Measurements from ENCODE around the gene INSM1. TPM values are rescaled to one million over a fixed set of nuclear protein-coding genes. Genes with fewer than 3 reads are reported as not detected.

The INSM1 gene
- polyA plus RNA-seq, 1 of the 3 experiments (the other 2 are of a cell fraction), result not detected

- WGBS (ENCODE audit: low lambda C conversion rate), result 72% methylated on average over 12 of the region's 12 CpGs
- no peaks in the 10 kb centered on the region for H3K27me3 ChIP-seq (ENCODE audit: insufficient read depth)
Observed at GRCh38 chr20:20395087-20395486, 27.2 kb downstream of the INSM1 start.

More at GRCh38 chr20:20395087-20395486, 27.2 kb downstream of the INSM1 start:
- Histone ChIP-seq H3K27ac (ENCODE audit: low read depth in 2 of 2, low read length in 1 of 2) (no peak overlapping the region), H3K9me2 (no peaks in the 10 kb centered on the region), H3K9ac (no peak overlapping the region), H4K20me1 (ENCODE audit: insufficient read depth) (no peaks in the 10 kb centered on the region), H3K4me2 (no peak overlapping the region), H3K4me3 (ENCODE audit: low read depth in 2 of 2, low read length in 1 of 2) (no peak overlapping the region), H3K9me3 (no peaks in the 10 kb centered on the region), H3K36me3 (replicated peaks in 1 of 2; ENCODE audit: control insufficient read depth in 1 of 2, insufficient read depth in 2 of 2, low read length in 1 of 2) (no peaks in the 10 kb centered on the region), H3K4me1 (ENCODE audit: control insufficient read depth in 1 of 2, insufficient read depth in 2 of 2, low read depth in 1 of 2, low read length in 1 of 2) (no peaks in the 10 kb centered on the region), H2AFZ (ENCODE audit: low read depth) (no peak overlapping the region), H3K79me2 (ENCODE audit: insufficient read depth) (no peaks in the 10 kb centered on the region), H3F3A (replicated peaks; ENCODE audit: insufficient read depth) (no peaks in the 10 kb centered on the region)
- DNase-seq, result no peak
- ChIA-PET POLR2A (no interaction called here), CTCF (interaction anchor here (0.5 to 1.0 kb wide), 2 partner anchors 25 to 34 kb away, joined by 3 read pairs; no protein-coding TSS in a partner anchor)
- TF ChIP-seq PBX3 (IDR thresholded peaks at IDR 0.05), result no peak
- no peak for TF ChIP-seq FOXM1 (IDR thresholded peaks at IDR 0.05; ENCODE audit: low read depth)
- TF ChIP-seq USF2 (IDR thresholded peaks at IDR 0.05; ENCODE audit: borderline replicate concordance, low read depth, low read length), result no peak
- no peak for TF ChIP-seq TCF12 (IDR thresholded peaks at IDR 0.05)
- TF ChIP-seq EZH2phosphoT487 (IDR thresholded peaks at IDR 0.05; ENCODE audit: borderline replicate concordance, low read depth), result no peak
- no peak for TF ChIP-seq GABPA (IDR thresholded peaks at IDR 0.05; ENCODE audit: low read depth)
- TF ChIP-seq RAD21 (IDR thresholded peaks at IDR 0.05; ENCODE audit: low read length), result no peak
- TF ChIP-seq, protein P1, sequence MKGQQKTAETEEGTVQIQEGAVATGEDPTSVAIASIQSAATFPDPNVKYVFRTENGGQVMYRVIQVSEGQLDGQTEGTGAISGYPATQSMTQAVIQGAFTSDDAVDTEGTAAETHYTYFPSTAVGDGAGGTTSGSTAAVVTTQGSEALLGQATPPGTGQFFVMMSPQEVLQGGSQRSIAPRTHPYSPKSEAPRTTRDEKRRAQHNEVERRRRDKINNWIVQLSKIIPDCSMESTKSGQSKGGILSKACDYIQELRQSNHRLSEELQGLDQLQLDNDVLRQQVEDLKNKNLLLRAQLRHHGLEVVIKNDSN (IDR thresholded peaks at IDR 0.05; ENCODE audit: borderline replicate concordance, low read depth), result no peak
- TF ChIP-seq FOSL2 (IDR thresholded peaks at IDR 0.05; ENCODE audit: borderline replicate concordance, low read depth), result no peak
- TF ChIP-seq, protein P2, sequence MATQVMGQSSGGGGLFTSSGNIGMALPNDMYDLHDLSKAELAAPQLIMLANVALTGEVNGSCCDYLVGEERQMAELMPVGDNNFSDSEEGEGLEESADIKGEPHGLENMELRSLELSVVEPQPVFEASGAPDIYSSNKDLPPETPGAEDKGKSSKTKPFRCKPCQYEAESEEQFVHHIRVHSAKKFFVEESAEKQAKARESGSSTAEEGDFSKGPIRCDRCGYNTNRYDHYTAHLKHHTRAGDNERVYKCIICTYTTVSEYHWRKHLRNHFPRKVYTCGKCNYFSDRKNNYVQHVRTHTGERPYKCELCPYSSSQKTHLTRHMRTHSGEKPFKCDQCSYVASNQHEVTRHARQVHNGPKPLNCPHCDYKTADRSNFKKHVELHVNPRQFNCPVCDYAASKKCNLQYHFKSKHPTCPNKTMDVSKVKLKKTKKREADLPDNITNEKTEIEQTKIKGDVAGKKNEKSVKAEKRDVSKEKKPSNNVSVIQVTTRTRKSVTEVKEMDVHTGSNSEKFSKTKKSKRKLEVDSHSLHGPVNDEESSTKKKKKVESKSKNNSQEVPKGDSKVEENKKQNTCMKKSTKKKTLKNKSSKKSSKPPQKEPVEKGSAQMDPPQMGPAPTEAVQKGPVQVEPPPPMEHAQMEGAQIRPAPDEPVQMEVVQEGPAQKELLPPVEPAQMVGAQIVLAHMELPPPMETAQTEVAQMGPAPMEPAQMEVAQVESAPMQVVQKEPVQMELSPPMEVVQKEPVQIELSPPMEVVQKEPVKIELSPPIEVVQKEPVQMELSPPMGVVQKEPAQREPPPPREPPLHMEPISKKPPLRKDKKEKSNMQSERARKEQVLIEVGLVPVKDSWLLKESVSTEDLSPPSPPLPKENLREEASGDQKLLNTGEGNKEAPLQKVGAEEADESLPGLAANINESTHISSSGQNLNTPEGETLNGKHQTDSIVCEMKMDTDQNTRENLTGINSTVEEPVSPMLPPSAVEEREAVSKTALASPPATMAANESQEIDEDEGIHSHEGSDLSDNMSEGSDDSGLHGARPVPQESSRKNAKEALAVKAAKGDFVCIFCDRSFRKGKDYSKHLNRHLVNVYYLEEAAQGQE (IDR thresholded peaks at IDR 0.05; ENCODE audit: low read depth, low read length), result no peak
- TF ChIP-seq, protein P3, sequence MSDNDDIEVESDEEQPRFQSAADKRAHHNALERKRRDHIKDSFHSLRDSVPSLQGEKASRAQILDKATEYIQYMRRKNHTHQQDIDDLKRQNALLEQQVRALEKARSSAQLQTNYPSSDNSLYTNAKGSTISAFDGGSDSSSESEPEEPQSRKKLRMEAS (IDR thresholded peaks at IDR 0.05; ENCODE audit: low read depth), result no peak
- TF ChIP-seq YY1 (IDR thresholded peaks at IDR 0.05; ENCODE audit: low read depth), result no peak
- no peak for TF ChIP-seq CTCF (IDR thresholded peaks at IDR 0.05)
- no peak for TF ChIP-seq TAF1 (IDR thresholded peaks at IDR 0.05; ENCODE audit: borderline replicate concordance, low read depth, low read length)
- TF ChIP-seq SMC3 (IDR thresholded peaks at IDR 0.05; ENCODE audit: low read depth, low read length), result no peak
- no peak for TF ChIP-seq CHD2 (IDR thresholded peaks at IDR 0.05; ENCODE audit: low read length, partially characterized antibody)
- TF ChIP-seq NFIC (IDR thresholded peaks at IDR 0.05; ENCODE audit: borderline replicate concordance), result no peak
- TF ChIP-seq MXI1 (IDR thresholded peaks at IDR 0.05; ENCODE audit: low read depth, low read length), result no peak

Measured in SK-N-SH (cell line).